Globus pallidus (tissue), 1 donor: ENCODE data around the gene LRSAM1.

Source experiments
- DNase-seq: peaks from one replicate; pipeline ENCODE4 v3.0.0-alpha.2; 2015; ENCODE audit warnings: low spot score

The LRSAM1 gene

DNA sequence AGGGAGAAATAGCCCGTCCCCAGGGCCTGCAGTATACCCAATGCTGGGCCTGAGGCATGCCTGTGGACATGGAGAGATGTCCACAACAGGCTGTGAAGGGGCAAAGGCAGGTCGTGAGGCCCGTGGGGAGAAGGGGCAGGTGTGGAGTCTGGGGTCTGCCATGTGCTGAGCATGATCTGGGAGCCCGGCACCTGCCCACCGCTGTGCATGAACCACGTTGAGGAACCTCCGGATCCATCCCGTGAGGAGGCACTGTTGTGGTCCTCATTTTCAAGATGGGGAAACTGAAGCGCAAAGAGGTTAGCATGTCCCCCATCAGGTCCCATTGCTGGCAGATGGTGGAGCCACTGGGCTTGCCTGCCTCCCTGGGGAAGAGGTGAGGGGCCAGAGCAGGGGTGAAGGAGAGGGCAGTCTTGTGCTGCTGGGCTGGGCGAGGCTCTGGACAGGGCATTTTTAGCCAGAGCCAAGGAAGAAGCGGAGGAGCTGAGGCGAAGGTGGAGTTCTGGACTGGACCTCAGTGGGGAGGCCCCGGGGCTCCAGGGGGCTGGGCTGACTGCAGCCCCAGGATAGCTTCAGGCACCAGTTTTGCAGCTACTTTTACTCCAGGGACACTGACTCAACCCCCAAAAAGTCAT is 46.5 kb downstream of the LRSAM1 start:
- no peak for DNase-seq

DNA sequence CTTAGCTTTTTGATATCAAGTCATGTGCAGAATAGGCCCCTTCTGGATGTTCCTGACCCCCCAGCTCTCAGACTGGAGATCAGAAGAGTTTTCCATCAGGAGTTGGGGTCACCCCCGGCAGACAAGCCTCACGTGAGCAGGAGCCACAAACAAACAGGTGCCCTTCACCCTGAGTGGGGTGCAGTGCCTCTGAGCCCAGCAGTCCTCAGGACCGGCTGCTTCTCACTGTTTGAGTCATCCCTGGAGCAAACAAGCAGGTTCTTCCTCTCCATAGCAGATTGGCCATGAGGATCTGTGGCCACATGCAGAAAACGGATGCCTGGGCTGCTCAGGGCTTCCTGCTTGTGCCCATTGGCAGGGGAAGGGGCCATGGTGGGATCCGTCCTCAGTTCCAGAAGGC is 47.0 kb downstream of the LRSAM1 start:
- no peak for DNase-seq

DNA sequence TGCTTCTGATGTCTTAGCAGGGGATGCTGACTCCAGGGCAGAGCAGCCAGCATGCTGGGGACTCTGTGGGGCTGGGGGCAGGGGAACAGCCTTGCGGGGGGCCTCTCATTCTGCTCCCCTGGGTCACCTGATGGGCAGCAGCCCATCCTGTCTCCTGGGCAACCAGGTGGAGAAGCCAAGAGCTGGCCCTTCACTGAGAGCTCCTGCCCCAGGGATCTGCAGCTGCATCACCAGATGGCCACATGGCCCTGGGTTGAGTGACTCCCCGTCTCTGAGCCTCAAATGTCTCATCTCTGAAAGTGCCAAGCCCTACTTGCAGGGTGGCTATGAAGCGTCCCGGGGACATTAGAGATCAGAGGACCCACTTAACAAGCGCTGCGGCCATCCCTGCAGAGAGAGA is 49.1 kb downstream of the LRSAM1 start:
- DNase-seq, result no peak

DNA sequence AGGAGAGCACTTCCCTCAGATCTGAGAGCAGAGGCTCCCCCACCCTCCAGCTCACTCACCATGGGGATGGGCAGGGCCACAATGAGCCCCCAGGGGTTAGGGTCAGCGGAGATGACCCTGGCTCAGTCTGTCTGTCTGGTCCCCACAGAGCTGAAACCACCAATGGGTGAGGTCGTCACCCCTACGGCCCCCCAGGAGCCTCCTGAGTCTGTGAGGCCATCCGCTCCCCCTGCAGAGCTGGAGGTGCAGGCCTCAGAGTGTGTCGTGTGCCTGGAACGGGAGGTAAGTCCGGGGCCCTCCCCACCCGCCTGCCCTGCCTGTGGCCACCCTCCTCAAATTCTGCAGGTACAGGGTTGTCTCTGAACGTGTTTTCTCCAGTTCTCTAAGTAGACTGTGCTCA is 49.6 kb downstream of the LRSAM1 start:
- DNase-seq, result no peak

DNA sequence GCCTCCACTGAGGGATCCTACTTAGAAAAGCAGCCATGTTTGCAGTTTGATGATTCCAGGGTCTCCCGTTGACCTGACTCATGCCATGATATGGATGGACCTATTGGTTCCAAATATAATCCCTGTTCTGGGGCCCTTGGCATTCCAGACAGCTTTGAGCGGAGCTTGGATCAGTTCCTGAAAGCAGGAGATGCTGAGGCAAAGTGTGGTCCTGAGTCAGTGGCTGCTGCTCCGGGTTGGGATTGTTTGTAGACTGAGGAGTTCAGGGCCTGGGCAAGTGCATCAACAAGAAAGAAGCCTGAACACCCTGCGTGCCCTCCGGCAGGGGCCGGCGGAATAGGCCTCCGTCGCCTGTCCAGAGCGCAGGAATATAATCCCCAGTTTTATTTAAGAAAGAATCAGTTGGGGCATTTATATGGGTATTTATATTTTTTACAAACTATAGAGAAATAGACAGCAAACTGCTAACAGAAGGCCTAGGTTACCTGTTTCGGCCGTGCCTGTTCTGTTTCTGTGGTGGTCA is 50.6 kb downstream of the LRSAM1 start:
- DNase-seq, result no peak

DNA sequence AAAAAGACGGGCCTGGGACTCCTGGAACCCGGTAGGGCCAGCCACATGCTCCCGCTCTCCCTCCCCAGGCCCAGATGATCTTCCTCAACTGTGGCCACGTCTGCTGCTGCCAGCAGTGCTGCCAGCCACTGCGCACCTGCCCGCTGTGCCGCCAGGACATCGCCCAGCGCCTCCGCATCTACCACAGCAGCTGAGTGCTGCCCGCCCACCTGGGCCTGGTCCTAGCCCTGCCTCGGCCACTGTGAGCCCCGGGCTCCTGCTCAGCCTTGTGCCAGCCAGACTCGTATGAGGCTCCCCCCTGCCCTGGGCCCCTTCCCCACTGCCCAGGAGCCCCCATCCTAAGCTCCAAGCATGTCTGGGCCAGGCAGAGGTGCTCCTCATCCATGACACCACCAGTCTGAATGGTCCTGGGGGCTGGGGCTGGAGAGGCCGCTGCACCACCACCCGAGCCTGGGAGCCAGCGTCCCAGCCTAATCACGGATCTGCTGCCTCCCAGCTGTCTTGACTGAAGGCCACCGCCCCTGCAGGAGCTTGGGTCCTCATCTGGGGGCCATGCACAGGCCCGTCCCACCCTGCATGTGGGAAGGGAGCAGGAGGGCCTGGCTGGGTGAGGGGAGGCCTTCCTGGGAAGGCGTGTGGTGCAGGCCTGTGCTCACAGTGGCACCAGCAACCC is 51.5 kb downstream of the LRSAM1 start:
- no peak for DNase-seq

DNA sequence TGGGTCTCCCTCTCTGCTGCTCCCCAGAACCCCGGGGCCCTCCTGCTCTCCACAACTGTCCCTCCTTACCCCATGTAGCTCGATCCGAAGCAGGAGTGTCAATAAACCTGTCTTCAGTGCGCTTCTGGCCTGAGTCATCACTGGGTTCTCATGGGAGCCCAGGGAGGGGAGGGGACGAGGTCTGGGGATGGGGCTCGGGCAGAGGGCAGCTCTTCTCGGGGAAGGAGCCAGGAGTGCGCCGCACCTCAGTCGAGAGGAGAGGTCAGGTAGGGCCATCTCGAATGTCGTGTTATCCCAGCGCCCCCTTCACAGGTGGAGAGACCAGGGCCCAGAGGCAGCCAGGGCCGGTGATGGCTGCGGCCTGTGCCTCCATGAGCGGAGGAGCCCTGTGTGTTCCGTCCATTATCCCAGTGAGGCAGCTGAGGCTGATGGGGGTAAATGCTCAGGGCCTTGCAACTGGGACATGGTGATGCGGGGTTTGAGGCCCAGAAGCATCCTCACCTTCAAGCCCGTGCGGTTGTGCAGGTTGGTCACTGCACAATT is 52.1 kb downstream of the LRSAM1 start:
- DNase-seq, result no peak

DNA sequence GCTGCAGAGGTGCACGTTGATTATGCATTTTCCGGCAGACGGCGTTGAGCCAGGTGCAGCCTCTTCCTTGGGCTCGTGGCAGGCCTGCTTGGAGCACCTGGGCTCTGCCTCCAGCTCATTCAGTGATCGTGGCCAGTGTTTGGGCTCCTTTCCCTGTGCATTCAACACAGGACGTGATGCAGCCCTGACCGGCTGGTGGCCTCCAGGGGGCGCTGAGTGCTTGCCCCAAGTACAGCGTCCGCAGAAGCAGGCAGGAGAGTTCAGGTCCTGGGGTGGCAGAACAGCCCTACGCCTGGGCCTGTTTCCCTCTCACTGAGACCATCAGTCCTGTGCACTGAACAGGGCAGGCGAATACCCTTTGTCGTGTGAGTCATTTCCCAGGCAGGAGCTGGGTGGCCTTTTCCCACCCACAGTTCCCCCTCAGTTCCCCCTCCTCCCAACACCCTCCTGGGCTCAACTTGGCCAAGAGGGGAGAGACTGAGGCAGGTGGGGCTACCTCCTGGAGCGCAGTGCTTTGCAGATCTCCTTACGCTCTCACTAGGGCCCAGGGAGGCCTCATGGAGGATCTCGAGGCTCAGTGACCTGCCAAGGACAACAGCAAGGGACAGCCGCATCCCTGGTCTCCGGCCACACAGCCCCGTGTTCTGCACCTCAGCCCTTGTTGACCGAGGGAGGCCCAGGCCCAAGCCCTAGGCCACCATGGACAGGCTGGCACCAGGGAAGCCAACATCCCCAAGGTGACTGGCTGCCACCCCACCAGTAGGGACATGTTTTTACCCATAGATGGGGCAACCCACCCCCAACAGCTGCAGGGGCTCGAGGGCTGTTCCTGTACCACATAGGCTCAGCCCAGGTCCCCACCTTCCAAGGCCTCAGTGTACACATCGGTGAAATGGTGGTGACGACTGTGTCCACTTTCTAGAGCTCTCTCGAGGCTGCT is 52.9 kb downstream of the LRSAM1 start:
- peak; percentile 72 for DNase-seq

DNA sequence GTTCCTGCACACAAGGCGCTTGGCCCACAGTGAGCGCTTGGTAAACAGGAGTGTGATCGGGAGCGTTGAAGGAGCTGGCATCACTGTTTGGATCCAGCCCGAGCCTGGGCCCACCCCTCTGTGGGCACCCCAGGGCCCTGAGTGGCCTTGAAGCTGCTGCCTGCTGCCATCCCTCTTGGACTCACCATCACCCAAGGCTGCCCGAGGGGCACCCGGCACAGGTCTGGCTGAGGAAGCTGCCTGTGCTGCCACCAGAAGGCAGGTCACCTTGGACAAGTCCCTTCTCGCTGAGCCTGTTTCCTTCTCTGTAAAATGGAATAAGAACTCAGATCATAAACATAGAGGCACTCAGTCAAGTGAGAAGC is 53.6 kb downstream of the LRSAM1 start:
- DNase-seq, result no peak

DNA sequence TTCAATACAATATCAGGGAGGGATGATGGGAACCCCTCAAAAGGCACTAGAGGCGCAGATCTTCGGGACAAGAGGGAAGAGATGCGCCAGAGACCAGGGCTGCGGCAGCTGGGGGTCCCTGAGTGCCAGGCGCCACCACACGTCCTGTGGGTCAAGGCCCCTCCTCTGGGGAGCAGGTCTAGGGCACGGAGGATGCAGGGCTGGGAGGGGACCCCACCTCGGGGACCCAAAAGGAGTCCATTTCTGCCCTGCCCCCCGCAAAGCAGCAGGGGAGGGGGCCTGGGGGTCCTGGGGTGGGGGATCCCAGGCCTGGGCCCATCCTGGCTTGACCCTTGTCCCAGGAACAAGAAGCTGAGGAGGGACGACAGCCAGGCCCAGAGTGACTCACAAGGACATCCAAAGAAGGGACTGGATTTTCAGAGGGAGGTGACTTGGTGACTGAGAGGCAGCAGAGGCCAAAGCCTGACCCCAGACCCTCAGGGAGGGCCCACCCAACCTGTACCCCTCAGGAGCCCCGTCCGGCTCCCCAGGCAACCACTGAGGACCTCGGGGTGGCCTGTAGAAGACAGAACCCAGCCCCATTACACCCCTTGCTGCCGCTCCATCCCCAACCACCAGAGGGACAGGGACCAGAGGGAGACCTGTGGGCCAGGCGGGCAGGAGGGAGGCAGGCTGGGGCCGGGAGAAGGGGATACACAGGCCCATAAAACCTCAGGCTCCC is 54.2 kb downstream of the LRSAM1 start:
- no peak for DNase-seq

DNA sequence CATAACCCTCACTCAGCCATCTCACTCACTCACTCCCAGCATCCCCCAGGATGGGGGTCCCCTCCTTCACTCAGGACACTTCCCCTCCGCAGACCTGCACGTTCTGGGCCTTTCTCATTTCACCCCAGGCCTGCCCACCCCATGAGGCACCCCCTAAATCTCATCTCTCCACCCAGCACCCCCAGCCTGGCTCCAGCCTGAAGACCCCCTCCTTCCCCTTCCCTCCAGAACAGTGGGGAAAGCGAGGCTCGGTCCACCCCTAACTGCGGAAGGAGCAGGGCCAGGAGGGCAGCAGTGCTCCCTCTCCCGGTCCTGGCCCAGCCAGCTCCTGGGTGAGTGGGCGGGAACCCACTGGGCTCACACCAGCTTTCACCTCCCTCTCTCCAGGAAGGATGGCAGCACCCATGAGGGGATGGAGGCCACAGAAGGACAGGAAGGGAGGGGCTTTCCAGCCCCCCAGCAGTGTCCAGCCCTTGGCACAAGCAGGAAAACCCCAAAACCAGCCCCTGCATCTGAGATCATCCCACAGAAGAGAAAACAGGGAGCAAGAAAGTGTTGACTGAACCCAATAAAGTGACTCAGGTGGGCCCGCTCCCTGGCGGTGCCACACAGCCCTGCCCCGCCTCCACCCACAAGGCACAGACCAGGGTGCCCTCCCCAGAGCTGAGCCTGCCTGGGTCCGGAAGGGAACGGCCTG is 55.0 kb downstream of the LRSAM1 start:
- DNase-seq, result no peak

DNA sequence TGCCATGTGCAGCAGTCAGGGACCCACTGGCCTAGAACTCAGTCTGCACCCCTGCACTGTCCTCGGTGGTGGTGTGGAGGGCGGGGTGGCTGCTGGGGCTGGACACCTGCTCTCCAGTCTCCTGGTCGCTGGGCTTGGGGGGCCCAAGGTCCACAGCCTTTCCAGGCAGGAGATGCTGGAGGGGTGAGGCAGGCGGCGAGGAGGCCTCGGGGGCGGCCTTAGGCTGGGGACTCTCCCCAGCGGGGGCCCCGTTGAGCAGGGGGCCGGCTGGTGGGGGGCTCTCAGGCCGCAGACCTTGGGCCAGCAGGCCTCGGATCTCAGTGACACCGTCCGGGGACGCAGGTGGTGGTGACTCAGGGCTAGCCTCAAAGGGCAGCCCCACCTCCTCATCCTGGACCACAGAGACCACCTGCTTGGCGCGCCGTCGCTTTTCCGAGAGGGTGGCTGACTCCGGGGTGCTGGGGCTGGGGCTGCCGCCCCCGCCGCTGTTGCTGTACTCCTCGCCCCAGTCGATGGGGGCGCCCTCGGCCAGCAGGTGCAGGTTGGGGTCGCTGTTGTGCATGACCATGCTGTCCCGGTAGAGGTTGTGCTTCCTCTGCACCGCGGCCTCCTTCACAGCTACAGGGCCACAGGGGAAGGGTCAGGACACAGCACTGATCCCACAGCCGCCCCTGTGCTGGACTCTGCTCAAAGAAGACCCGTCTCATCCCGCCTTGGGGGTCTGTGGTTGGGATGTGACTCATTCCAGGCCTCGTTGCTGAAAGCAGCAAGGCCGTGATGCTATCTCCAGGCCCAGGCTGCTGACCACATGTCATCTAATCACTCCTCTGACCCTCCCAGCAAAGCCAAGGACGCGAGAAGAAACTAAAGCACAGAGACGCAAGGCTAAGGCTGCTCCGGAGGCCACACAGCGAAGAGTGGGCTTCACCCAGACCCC is 55.8 kb downstream of the LRSAM1 start:
- DNase-seq, result no peak

DNA sequence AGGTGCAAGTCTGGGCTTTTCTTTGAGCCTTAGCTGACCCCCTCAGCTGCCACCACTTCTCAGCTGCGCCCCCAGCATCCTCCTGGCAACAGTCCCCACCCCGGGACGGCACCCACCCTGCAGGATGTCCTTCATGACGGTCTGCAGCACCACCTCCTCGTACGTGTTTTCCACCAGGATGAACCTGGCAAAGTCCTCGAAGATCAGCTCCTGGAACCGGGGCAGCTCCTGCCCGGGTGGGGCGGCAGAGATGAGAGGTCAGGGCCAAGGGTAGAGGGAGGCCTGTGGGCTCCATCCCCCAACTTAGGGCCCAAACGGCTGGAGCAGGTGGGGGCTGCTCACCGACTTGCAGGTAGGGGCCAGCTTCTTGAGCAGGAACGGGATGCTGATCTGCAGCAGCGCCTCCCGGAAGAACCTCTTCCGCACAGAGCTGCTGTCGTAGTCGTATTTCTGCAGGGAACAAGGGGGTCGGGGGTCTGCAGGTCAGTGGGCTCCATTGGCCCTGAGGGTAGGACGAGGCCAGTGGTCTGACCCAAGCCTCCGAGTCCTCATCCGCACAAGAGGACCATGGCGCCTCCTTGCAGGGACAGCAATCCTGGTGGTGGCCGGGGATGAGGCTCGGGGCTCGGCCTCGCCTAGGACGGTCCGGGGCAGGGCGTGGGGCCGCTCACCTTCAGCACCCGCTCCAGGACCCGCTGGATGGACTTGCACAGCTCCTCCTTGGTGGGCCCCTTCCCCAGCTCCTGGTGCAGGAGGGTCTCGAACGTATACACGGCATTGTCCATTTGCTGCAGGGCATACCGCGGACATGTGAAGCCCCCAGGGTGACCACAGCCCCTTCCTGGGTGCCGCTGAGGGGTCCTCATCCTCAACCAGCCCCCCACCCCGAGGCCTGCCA is 56.7 kb downstream of the LRSAM1 start:
- DNase-seq, result no peak

DNA sequence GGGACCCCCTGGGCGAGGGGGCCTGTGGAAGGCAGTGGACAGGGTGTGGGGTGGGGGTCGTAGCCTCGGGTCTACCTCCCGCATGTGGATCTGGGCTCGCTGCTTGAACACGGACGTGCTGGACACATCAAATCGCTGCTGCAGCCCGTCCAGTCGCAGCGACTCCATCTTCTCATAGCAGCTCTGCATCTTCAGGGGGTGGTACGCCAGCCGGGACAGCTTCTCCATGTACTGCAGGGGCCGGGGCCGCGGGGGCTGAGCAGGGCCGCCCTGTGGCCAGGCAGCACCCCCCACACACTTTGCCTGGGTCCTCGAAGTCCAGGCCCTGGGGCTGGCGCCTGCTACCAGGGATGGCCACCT is 57.6 kb downstream of the LRSAM1 start:
- DNase-seq, result no peak

DNA sequence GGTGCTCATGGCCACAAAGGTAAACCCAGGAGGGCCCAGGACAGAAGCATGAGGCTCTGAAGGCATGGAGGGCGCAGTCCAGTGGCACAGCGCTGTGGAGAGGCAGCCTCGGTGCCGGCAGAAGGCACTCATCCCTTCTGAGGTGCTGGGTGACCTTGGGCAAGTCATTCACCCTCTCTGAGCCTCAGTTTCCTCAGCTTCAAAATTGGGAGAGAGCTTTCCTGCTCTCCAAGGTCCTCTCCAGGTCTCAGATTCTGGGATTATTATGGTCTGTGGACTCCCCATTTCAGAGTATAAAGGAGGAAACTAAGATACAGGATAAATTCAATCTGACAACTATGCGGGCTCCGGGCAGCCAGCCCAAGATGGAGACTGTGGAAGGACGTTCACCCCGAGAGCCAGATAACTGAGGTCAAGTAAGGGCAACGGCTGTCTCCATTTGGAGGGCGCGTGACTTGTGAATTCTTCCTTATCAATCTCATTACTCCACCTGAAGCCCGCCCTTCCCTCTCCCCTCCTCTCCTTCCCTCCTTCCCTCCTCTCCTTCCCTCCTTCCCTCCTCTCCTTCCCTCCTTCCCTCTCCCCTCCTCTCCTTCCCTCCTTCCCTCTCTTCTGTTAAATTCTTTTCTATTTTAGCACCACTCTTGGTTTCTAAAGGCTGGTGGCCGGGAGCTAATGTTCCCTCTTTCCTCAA is 58.1 kb downstream of the LRSAM1 start:
- no peak for DNase-seq

DNA sequence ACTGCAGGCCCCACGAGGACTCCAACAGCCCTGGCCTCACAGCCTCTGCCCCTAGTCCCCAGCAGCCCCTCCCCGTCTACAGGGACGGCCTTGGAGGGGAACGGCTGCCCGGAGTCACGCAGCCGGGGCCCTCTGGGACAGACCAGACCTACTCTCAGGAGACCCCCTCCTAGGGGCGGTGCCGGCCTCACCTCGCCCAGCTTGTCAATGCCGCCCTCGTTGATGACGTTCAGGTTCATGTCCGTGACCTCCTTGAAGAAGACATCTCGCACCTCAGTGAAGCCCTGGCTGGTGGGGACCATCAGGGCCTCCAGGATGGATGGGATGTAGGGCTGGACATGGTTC is 58.6 kb downstream of the LRSAM1 start:
- DNase-seq, result no peak

DNA sequence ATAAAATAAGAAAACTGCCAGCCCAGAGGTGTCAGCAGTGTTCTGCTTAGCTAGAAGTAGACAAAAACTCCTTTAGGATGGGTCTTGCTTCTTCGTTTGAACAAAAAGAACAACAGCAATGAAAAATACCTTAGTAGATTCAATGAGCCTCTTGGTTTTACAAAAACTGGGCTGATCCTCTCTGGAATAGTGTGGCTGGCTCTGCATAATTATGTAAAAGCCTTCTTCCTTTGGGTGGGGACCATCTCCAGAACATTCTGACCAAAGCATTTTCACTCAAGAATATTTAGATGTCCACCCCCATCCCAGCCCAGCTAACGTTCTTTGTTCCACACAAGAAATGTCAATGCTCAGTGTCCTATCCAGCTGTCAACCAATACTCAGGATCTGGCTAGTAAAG is 63.2 kb downstream of the LRSAM1 start:
- DNase-seq, result no peak

DNA sequence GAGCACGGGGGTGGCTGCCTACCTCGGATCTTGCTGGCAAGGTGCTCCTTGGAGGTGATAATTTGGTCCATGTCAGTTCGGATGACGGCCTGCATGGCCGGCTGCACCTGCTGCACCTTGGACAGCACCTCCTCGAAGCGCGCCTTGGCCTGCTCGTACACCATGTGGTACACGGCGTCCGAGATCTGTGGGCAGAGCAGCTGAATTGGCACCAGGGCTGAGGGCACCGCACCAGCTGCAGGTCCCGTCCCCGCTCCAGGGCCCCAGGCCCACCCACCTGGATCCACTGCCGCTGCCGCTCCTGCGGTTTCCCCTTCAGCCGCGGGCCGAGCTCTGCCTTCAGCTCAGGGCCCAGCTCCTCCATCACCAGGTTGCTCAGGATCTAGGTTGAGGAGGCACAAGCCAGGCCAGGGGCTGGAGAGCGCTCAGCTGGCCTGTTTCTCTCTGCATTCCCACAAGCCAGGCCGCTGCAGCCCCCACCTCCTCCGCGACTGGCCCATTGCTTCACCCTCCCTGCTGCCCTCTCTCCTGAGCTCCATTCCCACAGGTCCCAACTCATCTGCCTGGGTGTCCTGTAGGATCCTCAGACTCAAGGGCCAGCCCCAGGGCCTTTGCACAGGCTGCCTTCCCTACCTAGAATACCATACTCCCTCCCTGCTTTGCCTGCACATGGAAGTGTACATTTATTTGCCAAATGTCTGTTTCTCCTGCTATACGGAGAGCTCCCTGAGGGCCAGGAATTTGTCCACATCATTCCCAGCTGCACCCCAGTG is 65.7 kb downstream of the LRSAM1 start:
- DNase-seq, result no peak
